Esophagus muscularis mucosa (tissue), 3 donors: Measurements from ENCODE around the gene OR6B1.

Experiments
- POLR2A ChIP-seq: fragments of 450-650 bp; IDR thresholded peaks from one replicate; pipeline ENCODE4 v1.6.1; 2017; ENCODE audit warnings: antibody characterized with exemption, moderate library complexity, mild to moderate bottlenecking, low read depth
- POLR2AphosphoS5 ChIP-seq, 2 donors: sonication (generic); formaldehyde crosslinking; IDR thresholded peaks; one replicate each; pipeline ENCODE4 v1.6.1; 2017; ENCODE audit warnings: antibody characterized with exemption in 2 of 2
- TF ChIP-seq, protein P1 (sequence below), 3 experiments: fragments of 200-600 bp in 2 of 3; fragments of 450-650 bp in 1 of 3; sonication (generic) in 2 of 3; IDR thresholded peaks; one replicate each; pipeline ENCODE4 v1.5.1; 2017 to 2019; ENCODE audit warnings: antibody characterized with exemption in 3 of 3, mild to moderate bottlenecking in 2 of 3, moderate library complexity in 1 of 3

DNA sequence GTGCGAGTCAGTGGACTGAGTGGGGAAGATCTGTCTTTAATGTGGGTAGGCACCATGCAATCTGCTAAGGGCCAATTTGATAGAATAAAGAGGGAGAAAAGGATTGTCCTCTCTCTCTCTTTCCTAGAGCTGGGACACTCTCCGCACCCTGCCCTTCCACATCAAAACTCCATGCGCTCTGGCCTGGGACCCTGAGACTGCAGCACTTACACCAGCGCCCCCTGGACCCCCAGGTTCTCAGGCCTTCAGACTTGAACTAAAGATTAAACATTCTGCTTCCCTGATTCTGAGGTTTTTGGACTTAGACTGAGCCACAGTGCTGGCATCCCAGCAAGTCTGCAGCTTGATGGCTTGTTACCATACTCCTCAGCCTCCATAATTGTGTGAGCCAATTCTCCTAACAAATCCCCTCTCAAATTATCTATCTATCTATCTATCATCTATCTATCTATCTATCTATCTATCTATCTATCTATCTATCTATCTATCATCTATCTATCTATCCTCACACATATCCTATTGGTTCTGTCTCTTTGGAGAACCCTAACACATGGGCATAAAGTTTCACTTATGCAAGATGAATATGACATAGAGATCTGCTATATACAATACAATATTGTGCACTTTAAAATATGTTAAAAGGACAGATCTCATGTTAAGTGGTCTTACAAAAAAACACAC lies 26.2 kb downstream of the OR6B1 start:
- TF ChIP-seq POLR2AphosphoS5 (IDR thresholded peaks at IDR 0.05) (no peak), POLR2A (no peak)
- TF ChIP-seq, protein P1, sequence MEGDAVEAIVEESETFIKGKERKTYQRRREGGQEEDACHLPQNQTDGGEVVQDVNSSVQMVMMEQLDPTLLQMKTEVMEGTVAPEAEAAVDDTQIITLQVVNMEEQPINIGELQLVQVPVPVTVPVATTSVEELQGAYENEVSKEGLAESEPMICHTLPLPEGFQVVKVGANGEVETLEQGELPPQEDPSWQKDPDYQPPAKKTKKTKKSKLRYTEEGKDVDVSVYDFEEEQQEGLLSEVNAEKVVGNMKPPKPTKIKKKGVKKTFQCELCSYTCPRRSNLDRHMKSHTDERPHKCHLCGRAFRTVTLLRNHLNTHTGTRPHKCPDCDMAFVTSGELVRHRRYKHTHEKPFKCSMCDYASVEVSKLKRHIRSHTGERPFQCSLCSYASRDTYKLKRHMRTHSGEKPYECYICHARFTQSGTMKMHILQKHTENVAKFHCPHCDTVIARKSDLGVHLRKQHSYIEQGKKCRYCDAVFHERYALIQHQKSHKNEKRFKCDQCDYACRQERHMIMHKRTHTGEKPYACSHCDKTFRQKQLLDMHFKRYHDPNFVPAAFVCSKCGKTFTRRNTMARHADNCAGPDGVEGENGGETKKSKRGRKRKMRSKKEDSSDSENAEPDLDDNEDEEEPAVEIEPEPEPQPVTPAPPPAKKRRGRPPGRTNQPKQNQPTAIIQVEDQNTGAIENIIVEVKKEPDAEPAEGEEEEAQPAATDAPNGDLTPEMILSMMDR (IDR thresholded peaks at IDR 0.05), result no peak
